Mucosa of rectum (tissue), 2 donors: Measurements from ENCODE around the gene SRPK2.

Source experiments
- H3K27ac ChIP-seq, 2 donors: one replicate each; pipeline ENCODE4 v1.7.0; 2013; ENCODE audit warnings: inconsistent platforms in 2 of 2, low read depth in 2 of 2, low read length in 2 of 2
- H3K27me3 ChIP-seq, 2 donors: one replicate each; pipeline ENCODE4 v1.7.0; 2013; ENCODE audit warnings: low read length in 2 of 2; ENCODE audit not compliant: control insufficient read depth in 2 of 2, insufficient read depth in 2 of 2
- H3K36me3 ChIP-seq, 2 donors: one replicate each; pipeline ENCODE4 v1.7.0; 2013; ENCODE audit warnings: low read length in 2 of 2; ENCODE audit not compliant: control insufficient read depth in 2 of 2, insufficient read depth in 2 of 2
- H3K4me1 ChIP-seq, 2 donors: one replicate each; pipeline ENCODE4 v1.7.0; 2013; ENCODE audit warnings: low read length in 2 of 2, mild to moderate bottlenecking in 1 of 2; ENCODE audit not compliant: control insufficient read depth in 2 of 2, insufficient read depth in 2 of 2
- H3K4me3 ChIP-seq, 2 donors: one replicate each; pipeline ENCODE4 v1.7.0; 2013; ENCODE audit warnings: low read length in 2 of 2
- H3K9ac ChIP-seq, 2 donors: one replicate each; pipeline ENCODE4 v1.7.0; 2013; ENCODE audit warnings: low read length in 2 of 2, low read depth in 1 of 2, mild to moderate bottlenecking in 1 of 2
- H3K9me3 ChIP-seq, 2 donors: one replicate each; pipeline ENCODE4 v1.7.0; 2013; ENCODE audit warnings: low read length in 2 of 2; ENCODE audit not compliant: control insufficient read depth in 2 of 2
- donor health status: healthy.
- donor health status: Normal muscosa, but diverticular disease.

SRPK2 gene

DNA sequence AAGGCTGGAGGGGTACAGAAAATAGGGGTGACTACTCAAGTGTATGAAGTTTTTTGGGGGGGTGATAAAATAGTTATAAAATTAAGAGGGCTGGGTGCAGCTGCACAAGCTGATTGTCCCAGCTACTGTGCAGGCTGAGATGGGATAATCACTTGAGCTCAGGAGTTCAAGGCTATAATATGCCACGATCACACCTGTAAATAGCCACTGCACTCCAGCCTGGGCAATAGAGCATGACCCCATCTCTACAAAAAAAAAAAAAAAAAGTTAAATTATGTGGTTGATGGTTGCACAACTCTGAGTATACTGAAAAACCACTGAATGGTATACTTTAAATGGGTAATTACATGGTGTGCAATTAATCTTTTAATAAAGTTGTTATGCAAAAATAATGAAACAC lies 172.9 kb downstream of the SRPK2 start:
- Histone ChIP-seq H3K4me3 (no peak overlapping the region), H3K4me1 (peaks cover 2 to 3% of the 10 kb centered on the region in 2 donors), H3K9me3 (no peaks in the 10 kb centered on the region), H3K27me3 (no peaks in the 10 kb centered on the region), H3K36me3 (no peaks in the 10 kb centered on the region), H3K9ac (no peak overlapping the region), H3K27ac (no peak overlapping the region)

DNA sequence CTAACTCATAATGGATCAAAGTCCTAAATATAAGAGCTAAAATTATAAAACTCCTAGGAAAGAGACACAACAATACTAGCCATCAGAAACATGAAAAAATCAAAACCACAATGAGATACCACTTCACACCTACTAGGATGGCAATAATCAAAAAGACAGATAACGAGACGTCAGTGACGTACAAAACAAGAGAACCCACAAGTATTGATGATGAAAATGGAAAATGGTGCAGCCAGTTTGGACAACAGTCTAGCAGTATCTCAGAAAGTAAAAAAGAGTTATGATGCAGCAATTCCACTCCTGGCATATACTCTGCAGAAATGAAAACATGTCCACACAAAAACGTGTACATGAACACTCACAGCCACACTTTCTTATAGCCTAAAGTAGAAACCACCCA lies 173.5 kb downstream of the SRPK2 start:
- H3K4me1 ChIP-seq: peaks cover 3 to 6% of the 10 kb centered on the region in 2 donors
- no peak overlapping the region for H3K4me3 ChIP-seq
- H3K27ac ChIP-seq: no peak overlapping the region
- H3K9ac ChIP-seq: no peak overlapping the region
- H3K27me3 ChIP-seq: no peaks in the 10 kb centered on the region
- no peaks in the 10 kb centered on the region for H3K36me3 ChIP-seq
- H3K9me3 ChIP-seq: no peaks in the 10 kb centered on the region

- Histone ChIP-seq H3K36me3 (no peaks in the 10 kb centered on the region), H3K27ac (no peak overlapping the region)
Measured at GRCh38 chr7:105213611-105214010, 175.1 kb downstream of the SRPK2 start.

DNA sequence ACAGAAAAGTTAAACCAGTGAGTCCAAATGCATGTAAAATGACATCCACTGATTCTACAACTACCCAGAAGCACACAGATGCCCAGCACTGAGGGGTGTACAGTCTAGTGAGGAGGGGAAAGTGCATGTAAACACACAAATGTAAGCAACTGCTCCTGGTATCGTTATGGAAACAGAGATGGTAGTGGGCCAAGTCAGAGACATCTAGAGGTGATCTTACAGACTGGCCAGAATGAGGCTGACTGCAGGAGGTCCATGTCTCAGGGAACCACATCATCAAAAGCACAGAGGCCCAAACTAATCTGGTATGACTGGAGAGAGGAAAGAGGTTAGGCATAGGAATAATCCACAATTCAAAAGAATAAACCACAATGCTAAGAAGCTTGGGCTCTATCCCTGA lies 176.5 kb downstream of the SRPK2 start:
- H3K36me3 ChIP-seq: no peaks in the 10 kb centered on the region
- H3K4me3 ChIP-seq: no peak overlapping the region

More at GRCh38 chr7:105213611-105214010, 175.1 kb downstream of the SRPK2 start:
- Histone ChIP-seq H3K4me1 (peaks cover 0 to 6% of the 10 kb centered on the region in 2 donors), H3K4me3 (no peak overlapping the region), H3K9me3 (no peaks in the 10 kb centered on the region), H3K9ac (no peak overlapping the region), H3K27me3 (no peaks in the 10 kb centered on the region)

GRCh38 chr7:105210721-105211205 lies 178.0 kb downstream of the SRPK2 start:
- Histone ChIP-seq H3K36me3 (no peaks in the 10 kb centered on the region), H3K27me3 (no peaks in the 10 kb centered on the region), H3K9me3 (no peaks in the 10 kb centered on the region), H3K4me1 (peaks cover 0 to 6% of the 10 kb centered on the region in 2 donors), H3K9ac (no peak overlapping the region), H3K27ac (no peak overlapping the region), H3K4me3 (no peak overlapping the region)

More for the DNA sequence above, 176.5 kb downstream of the SRPK2 start:
- Histone ChIP-seq H3K27me3 (no peaks in the 10 kb centered on the region), H3K4me1 (peaks cover 0 to 6% of the 10 kb centered on the region in 2 donors), H3K27ac (no peak overlapping the region), H3K9me3 (no peaks in the 10 kb centered on the region), H3K9ac (no peak overlapping the region)

- Histone ChIP-seq H3K36me3 (no peaks in the 10 kb centered on the region), H3K9ac (no peak overlapping the region), H3K9me3 (no peaks in the 10 kb centered on the region), H3K27ac (no peak overlapping the region), H3K4me3 (no peak overlapping the region), H3K27me3 (no peaks in the 10 kb centered on the region), H3K4me1 (peaks cover 0 to 6% of the 10 kb centered on the region in 2 donors)
Measured at GRCh38 chr7:105209870-105210269, 178.9 kb downstream of the SRPK2 start.

DNA sequence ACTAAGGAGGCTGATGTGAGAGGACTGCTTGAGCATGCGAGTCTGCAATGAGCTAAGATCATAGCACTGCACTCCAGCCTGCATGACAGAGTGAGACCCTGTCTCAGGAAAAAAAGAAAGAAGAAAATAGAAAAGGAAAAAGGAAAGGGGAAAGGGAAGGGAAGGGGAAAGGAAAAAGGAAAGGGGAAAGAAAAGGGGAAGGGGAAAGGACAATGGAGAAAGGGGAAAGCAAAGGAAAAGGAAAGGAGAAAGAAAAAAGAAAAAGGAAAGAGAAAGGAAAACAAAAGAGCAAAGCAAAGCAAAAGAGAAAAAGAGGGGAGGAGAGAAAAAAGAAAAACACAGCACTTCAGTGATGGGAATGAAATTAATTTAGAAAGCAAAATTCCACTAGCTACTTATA lies 179.3 kb downstream of the SRPK2 start:
- Histone ChIP-seq H3K9me3 (no peaks in the 10 kb centered on the region), H3K4me3 (no peak overlapping the region), H3K4me1 (peaks cover 0 to 6% of the 10 kb centered on the region in 2 donors), H3K9ac (no peak overlapping the region), H3K27me3 (no peaks in the 10 kb centered on the region), H3K36me3 (no peaks in the 10 kb centered on the region), H3K27ac (no peak overlapping the region)

DNA sequence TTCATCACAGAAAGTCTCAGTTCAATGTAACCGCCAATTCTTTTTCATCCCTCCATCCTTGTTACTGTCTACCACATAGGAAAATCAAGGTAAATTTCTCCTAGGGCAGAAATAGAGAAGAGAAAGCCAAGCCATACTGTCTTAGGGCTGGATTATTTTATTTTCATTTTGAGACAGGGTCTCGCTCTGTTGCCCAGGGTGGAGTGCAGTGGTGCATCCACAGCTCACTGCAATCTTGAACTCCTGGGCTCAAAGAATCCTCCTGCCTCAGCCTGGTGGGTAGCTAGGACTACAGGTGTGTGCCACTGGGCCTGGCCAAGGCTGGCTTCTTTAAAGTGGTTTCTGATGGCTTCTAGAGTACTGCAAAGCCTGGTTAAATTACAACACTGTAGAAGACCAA lies 181.7 kb downstream of the SRPK2 start:
- no peaks in the 10 kb centered on the region for H3K9me3 ChIP-seq
- peaks cover 0 to 4% of the 10 kb centered on the region in 2 donors for H3K36me3 ChIP-seq
- H3K4me1 ChIP-seq: peaks cover 0 to 6% of the 10 kb centered on the region in 2 donors
- H3K27ac ChIP-seq: no peak overlapping the region
- no peaks in the 10 kb centered on the region for H3K27me3 ChIP-seq
- no peak overlapping the region for H3K9ac ChIP-seq
- H3K4me3 ChIP-seq: no peak overlapping the region

DNA sequence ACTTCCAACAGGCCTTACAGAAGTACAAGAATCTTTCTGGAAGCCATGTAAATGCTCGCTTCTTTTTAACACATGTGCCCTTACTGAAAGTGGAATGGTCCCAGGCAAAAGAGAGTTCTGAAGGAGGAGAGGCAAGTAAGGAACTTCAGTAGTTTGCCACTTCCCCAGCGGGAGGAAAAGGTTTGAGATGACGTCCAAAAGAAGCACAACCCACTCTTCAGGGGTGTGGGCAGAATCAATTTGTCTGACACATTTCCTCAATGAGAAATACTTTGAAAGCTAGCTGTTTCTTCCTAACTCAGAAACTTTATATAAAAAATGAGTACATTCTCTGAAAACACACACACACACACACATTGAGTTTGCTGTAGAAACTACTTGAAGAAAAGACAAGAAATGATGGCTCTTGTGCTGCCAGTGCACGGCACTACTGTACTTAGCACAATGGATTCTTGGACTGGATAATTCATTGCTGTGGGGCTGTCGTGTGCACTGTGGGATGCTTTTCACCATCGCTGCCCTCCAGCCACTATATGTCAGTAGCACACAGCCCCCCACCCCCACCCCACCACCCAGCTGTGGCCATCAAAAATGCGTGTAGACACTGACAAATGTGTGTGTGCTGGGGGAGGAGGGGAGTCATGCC lies 183.0 kb downstream of the SRPK2 start:
- no peak overlapping the region for H3K4me3 ChIP-seq
- H3K9ac ChIP-seq: no peak overlapping the region
- H3K36me3 ChIP-seq: peaks cover 0 to 6% of the 10 kb centered on the region in 2 donors
- H3K9me3 ChIP-seq: no peaks in the 10 kb centered on the region
- H3K4me1 ChIP-seq: peaks cover 0 to 3% of the 10 kb centered on the region in 2 donors
- H3K27ac ChIP-seq: no peak overlapping the region
- no peaks in the 10 kb centered on the region for H3K27me3 ChIP-seq

GRCh38 chr7:105204953-105205352 lies 183.8 kb downstream of the SRPK2 start:
- Histone ChIP-seq H3K27ac (no peak overlapping the region), H3K9ac (no peak overlapping the region), H3K36me3 (peaks cover 0 to 7% of the 10 kb centered on the region in 2 donors), H3K9me3 (no peaks in the 10 kb centered on the region), H3K27me3 (no peaks in the 10 kb centered on the region), H3K4me3 (no peak overlapping the region), H3K4me1 (no peaks in the 10 kb centered on the region)
